RWPE2 (cell line): ENCODE results near the gene ARHGAP19.

ENCODE experiments used
- ATAC-seq: fragments of 200-7000 bp; cut with Tn5 transposase; 3 replicates; pipeline ENCODE4 v1.9.1; 2021; ENCODE audit warnings: low read depth
- DNase-seq: peaks from one replicate; pipeline ENCODE4 v3.0.0-alpha.2; 2020; ENCODE audit warnings: low spot score
- H3K27ac ChIP-seq: fragments of 450-650 bp; 2 replicates; pipeline ENCODE4 v1.5.1; 2017; ENCODE audit warnings: mild to moderate bottlenecking; ENCODE audit not compliant: poor library complexity, severe bottlenecking
- H3K27me3 ChIP-seq: fragments of 250-450 bp; sonication (Bioruptor Pico); 2 replicates; pipeline ENCODE4 v1.5.1; 2021; ENCODE audit warnings: mild to moderate bottlenecking, moderate library complexity; ENCODE audit not compliant: insufficient read depth, poor library complexity, severe bottlenecking
- H3K36me3 ChIP-seq: fragments of 250-450 bp; sonication (Bioruptor Pico); 2 replicates; pipeline ENCODE4 v1.5.1; 2020; ENCODE audit warnings: low read depth, mild to moderate bottlenecking, moderate library complexity
- H3K4me1 ChIP-seq: fragments of 250-450 bp; sonication (Bioruptor Pico); 2 replicates; pipeline ENCODE4 v1.5.1; 2021; ENCODE audit warnings: mild to moderate bottlenecking, moderate library complexity; ENCODE audit not compliant: insufficient read depth, poor library complexity, severe bottlenecking
- H3K4me3 ChIP-seq: fragments of 250-450 bp; sonication (Bioruptor Pico); 2 replicates; pipeline ENCODE4 v1.5.1; 2021; ENCODE audit warnings: mild to moderate bottlenecking, moderate library complexity; ENCODE audit not compliant: severe bottlenecking
- H3K9me3 ChIP-seq: fragments of 250-450 bp; sonication (Bioruptor Pico); 2 replicates; pipeline ENCODE4 v1.5.1; 2021; ENCODE audit warnings: mild to moderate bottlenecking, moderate library complexity; ENCODE audit not compliant: severe bottlenecking
- CTCF ChIP-seq: fragments of 450-650 bp; IDR thresholded peaks from one replicate; pipeline ENCODE4 v1.5.1; 2017; ENCODE audit warnings: mild to moderate bottlenecking, moderate library complexity; ENCODE audit not compliant: poor library complexity, severe bottlenecking

ARHGAP19 gene

DNA sequence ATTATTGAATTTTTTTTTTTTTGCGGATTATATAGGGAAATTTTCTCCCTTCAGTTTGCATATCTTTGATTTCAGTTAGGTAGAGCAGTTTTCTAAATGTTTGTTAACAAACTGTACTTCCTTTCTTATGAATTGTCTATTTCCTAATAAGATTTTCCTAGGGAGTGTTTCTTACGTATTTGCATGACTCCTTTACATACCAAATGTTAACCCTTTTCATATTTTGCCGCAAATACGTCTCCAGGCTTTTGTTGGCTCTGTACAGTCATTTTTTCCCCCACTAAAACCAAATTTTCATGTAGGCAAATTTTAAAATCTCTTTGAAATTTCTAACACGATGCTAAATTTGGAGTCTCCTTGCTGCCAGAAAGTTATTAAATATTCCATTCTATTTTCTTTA, 44.0 kb upstream of the ARHGAP19 start:
- Histone ChIP-seq H3K27ac (no peak overlapping the region), H3K9me3 (no peaks in the 10 kb centered on the region), H3K4me3 (no peak overlapping the region), H3K27me3 (no peaks in the 10 kb centered on the region), H3K4me1 (peaks cover 12% of the 10 kb centered on the region), H3K36me3 (no peaks in the 10 kb centered on the region)
- no peak for DNase-seq
- ATAC-seq: no peak
- no peak for TF ChIP-seq CTCF

GRCh38 chr10:97336006-97336405, 43.6 kb upstream of the ARHGAP19 start:
- Histone ChIP-seq H3K27ac (no peak overlapping the region), H3K36me3 (no peaks in the 10 kb centered on the region)

GRCh38 chr10:97335188-97335619, 42.8 kb upstream of the ARHGAP19 start:
- DNase-seq: no peak
- Histone ChIP-seq H3K4me1 (peaks cover 12% of the 10 kb centered on the region), H3K27me3 (no peaks in the 10 kb centered on the region), H3K27ac (peak overlapping the region; percentile 59), H3K4me3 (peak overlapping the region; percentile 87), H3K36me3 (no peaks in the 10 kb centered on the region), H3K9me3 (no peaks in the 10 kb centered on the region)
- ATAC-seq: no peak
- no peak for TF ChIP-seq CTCF

More at GRCh38 chr10:97336006-97336405, 43.6 kb upstream of the ARHGAP19 start:
- no peaks in the 10 kb centered on the region for H3K9me3 ChIP-seq
- ATAC-seq (no peak), DNase-seq (no peak)
- TF ChIP-seq CTCF: no peak
- peaks cover 12% of the 10 kb centered on the region for H3K4me1 ChIP-seq
- H3K27me3 ChIP-seq: no peaks in the 10 kb centered on the region
- no peak overlapping the region for H3K4me3 ChIP-seq

GRCh38 chr10:97334370-97335175, 42.1 kb upstream of the ARHGAP19 start, which contains the start of gene FRAT2:
FRAT2 (minus strand) TSS chr10:97334729; CDS start chr10:97334572, 157 bp downstream.
- Histone ChIP-seq H3K27me3 (no peaks in the 10 kb centered on the region), H3K4me3 (peak within 1 kb of the TSS; percentile 87), H3K9me3 (no peaks in the 10 kb centered on the region), H3K36me3 (no peaks in the 10 kb centered on the region), H3K27ac (peak within 1 kb of the TSS; percentile 59), H3K4me1 (peaks cover 12% of the 10 kb centered on the region)
- DNase-seq (peak; percentile 87), ATAC-seq (peak; percentile 75)
- no peak for TF ChIP-seq CTCF
